ENCODE measurements around the gene CXorf65. TPM values are rescaled to one million over a fixed set of nuclear protein-coding genes. Genes with fewer than 3 reads are reported as not detected.

CXorf65 gene
- total RNA-seq, 2 experiments from 2014 or later = 15.7 to 31.2 TPM

DNA sequence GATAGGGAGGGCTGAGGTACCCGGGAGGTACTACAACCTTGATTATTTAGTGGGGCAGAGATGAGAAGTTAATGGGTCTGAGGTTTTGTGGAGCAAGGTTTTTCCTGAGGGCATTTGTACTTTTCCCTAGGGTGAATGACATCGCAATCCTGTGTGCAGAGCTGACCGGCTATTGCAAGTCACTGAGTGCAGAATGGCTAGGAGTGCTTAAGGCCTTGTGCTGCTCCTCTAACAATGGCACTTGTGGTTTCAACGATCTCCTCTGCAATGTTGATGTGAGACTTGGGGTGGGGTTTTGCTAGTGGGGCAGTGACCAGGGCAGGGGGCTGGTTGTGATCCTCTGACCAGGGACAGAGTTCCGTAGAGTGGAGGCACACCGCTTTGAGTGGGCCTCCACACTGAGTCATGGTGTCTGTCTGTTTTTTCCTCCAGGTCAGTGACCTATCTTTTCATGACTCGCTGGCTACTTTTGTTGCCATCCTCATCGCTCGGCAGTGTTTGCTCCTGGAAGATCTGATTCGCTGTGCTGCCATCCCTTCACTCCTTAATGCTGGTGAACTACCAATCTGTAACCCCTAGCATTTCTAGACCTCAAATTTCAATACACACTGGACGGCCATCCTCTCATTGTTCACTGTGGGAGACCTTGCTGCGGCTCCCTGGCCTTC is 21.8 kb upstream of the CXorf65 start:
- H3K27me3 Mint-ChIP-seq = no peaks in the 10 kb centered on the region
- ATAC-seq = no peak
- intact Hi-C loops (cut with DNase I, micrococcal nuclease) = no loop called here
- CTCF ChIA-PET = interaction anchor here (0.6 to 2.8 kb wide), 7 partner anchors 10 to 364 kb away, joined by 3 to 15 read pairs (median 3); partner anchors contain the start of genes IL2RG and MED12
- H3K4me3 Mint-ChIP-seq = no peak overlapping the region
- no peaks in the 10 kb centered on the region for H3K9me3 Mint-ChIP-seq (ENCODE audit: low read depth)
- DNase-seq = no peak
- peaks cover 14% of the 10 kb centered on the region for H3K4me1 Mint-ChIP-seq
- POLR2A ChIA-PET = no interaction called here
- peaks cover 45% of the 10 kb centered on the region for H3K36me3 Mint-ChIP-seq (ENCODE audit: low read depth)
- peak overlapping the region; percentile 70 for H3K27ac Mint-ChIP-seq

GRCh38 chrX:71118985-71119535 is 12.5 kb upstream of the CXorf65 start:
- Mint-ChIP-seq H3K9me3 (ENCODE audit: low read depth) (no peaks in the 10 kb centered on the region), H3K27me3 (no peaks in the 10 kb centered on the region), H3K4me3 (peak overlapping the region; percentile 79), H3K4me1 (peaks cover 19% of the 10 kb centered on the region), H3K36me3 (ENCODE audit: low read depth) (peaks cover 14% of the 10 kb centered on the region), H3K27ac (peak overlapping the region; percentile 47)
- peak; percentile 20 for DNase-seq
- intact Hi-C loops (cut with DNase I, micrococcal nuclease) = loop anchor here (1.0 to 5.0 kb wide), 7 partner anchors 23 to 828 kb away; partner anchors contain the start of genes SNX12 (in 2 of the 2), KIF4A (in 1 of the 2) and TAF1 (in 1 of the 2)
- CTCF ChIA-PET = interaction anchor here (0.9 to 2.3 kb wide), 5 partner anchors 10 to 21 kb away, joined by 3 to 10 read pairs (median 7); no protein-coding TSS in a partner anchor
- POLR2A ChIA-PET = interaction anchor here (0.7 to 1.7 kb wide), 7 partner anchors 18 to 1062 kb away, joined by 3 to 6 read pairs (median 5); partner anchors contain the start of genes NONO and SNX12
- no peak for ATAC-seq

- no peaks in the 10 kb centered on the region for H3K9me3 Mint-ChIP-seq (ENCODE audit: low read depth)
- ChIA-PET POLR2A (interaction anchor here (0.5 to 1.7 kb wide), 9 partner anchors 15 to 1063 kb away, joined by 3 to 6 read pairs (median 4); partner anchors contain the start of genes NONO and SNX12), CTCF (interaction anchor here (0.6 to 2.3 kb wide), 10 partner anchors 9 to 45 kb away, joined by 3 to 10 read pairs (median 4); no protein-coding TSS in a partner anchor)
- DNase-seq (peak; percentile 91), ATAC-seq (peak; percentile 98)
- intact Hi-C loops (cut with DNase I, micrococcal nuclease) = loop anchor here (1.0 to 5.0 kb wide), 7 partner anchors 22 to 828 kb away; partner anchors contain the start of genes SNX12 (in 2 of the 2), KIF4A (in 1 of the 2) and TAF1 (in 1 of the 2)
- H3K27ac Mint-ChIP-seq = peak within 1 kb of the TSS; percentile 87
- peak within 1 kb of the TSS; percentile 79 for H3K4me3 Mint-ChIP-seq
- H3K36me3 Mint-ChIP-seq (ENCODE audit: low read depth) = peaks cover 12% of the 10 kb centered on the region
- peaks cover 23% of the 10 kb centered on the region for H3K4me1 Mint-ChIP-seq
- H3K27me3 Mint-ChIP-seq = no peaks in the 10 kb centered on the region
These were observed 11.8 kb upstream of the CXorf65 start, which contains the start of gene MED12 for GRCh38 chrX:71118032-71118984. MED12 (plus strand) TSS chrX:71118596; CDS start chrX:71118755, 159 bp downstream.

GRCh38 chrX:71117358-71117757 is 10.8 kb upstream of the CXorf65 start:
- Mint-ChIP-seq H3K36me3 (ENCODE audit: low read depth) (peaks cover 12% of the 10 kb centered on the region), H3K9me3 (ENCODE audit: low read depth) (no peaks in the 10 kb centered on the region), H3K4me1 (peaks cover 31% of the 10 kb centered on the region), H3K4me3 (no peak overlapping the region), H3K27ac (no peak overlapping the region), H3K27me3 (no peaks in the 10 kb centered on the region)
- DNase-seq (no peak), ATAC-seq (no peak)
- intact Hi-C loops (cut with DNase I, micrococcal nuclease) = loop anchor here (5.0 kb wide), 3 partner anchors 50 to 250 kb away; partner anchors contain the start of genes SNX12 (in 1 of the 2) and TAF1 (in 1 of the 2)
- CTCF ChIA-PET = interaction anchor here (0.6 to 2.3 kb wide), 8 partner anchors 11 to 65 kb away, joined by 3 to 10 read pairs (median 6); no protein-coding TSS in a partner anchor
- POLR2A ChIA-PET = no interaction called here

DNA sequence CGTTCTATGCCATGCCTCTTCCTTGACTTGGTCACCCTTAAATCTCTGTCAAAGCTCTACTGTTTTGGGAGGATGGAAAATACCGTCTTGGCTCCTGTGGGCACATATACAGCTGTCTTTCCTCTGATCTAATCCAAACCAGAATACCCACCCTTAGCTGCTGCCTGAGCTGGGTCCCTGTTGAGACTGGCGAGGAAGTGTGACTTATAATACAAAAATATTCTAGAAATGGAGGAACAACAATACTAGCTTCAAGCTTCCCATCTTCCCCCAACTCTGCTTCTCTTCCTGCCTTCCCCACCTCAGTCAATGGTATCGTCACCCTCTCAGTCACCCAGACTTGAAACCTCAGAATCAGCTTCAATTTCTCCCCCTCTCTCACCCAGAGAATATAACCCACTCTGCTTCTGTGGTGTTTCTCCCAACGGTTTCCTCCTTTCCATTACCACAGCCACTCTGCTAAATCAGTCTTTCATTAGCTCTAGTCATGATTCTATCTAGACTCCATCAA is 5.4 kb upstream of the CXorf65 start:
- ChIA-PET POLR2A (interaction anchor here (0.5 to 1.5 kb wide), 6 partner anchors 10 to 979 kb away, joined by 3 to 6 read pairs (median 4); partner anchors contain the start of genes ITGB1BP2 and TAF1), CTCF (interaction anchor here (0.5 to 2.8 kb wide), 6 partner anchors 9 to 668 kb away, joined by 3 to 22 read pairs (median 4); no protein-coding TSS in a partner anchor)
- H3K4me3 Mint-ChIP-seq = peak overlapping the region; percentile 99
- H3K9me3 Mint-ChIP-seq (ENCODE audit: low read depth) = no peaks in the 10 kb centered on the region
- H3K27me3 Mint-ChIP-seq = no peaks in the 10 kb centered on the region
- DNase-seq (peak; percentile 34), ATAC-seq (peak; percentile 45)
- intact Hi-C loops (cut with DNase I, micrococcal nuclease) = loop anchor here (1.0 to 5.0 kb wide), 5 partner anchors 14 to 422 kb away; partner anchors contain the start of genes NONO (in 1 of the 2) and TAF1 (in 1 of the 2)
- peaks cover 44% of the 10 kb centered on the region for H3K36me3 Mint-ChIP-seq (ENCODE audit: low read depth)
- H3K4me1 Mint-ChIP-seq = peaks cover 33% of the 10 kb centered on the region
- peak overlapping the region; percentile 99 for H3K27ac Mint-ChIP-seq

GRCh38 chrX:71111141-71111843 is 4.8 kb upstream of the CXorf65 start, which contains the start of gene IL2RG:
IL2RG (minus strand) TSS chrX:71111577; CDS start chrX:71111539, 38 bp downstream.
- H3K27me3 Mint-ChIP-seq = no peaks in the 10 kb centered on the region
- intact Hi-C loops (cut with DNase I, micrococcal nuclease) = loop anchor here (1.0 to 5.0 kb wide), 5 partner anchors 13 to 423 kb away; partner anchors contain the start of genes NONO (in 1 of the 2) and TAF1 (in 1 of the 2)
- CTCF ChIA-PET = interaction anchor here (0.5 to 2.8 kb wide), 6 partner anchors 8 to 667 kb away, joined by 3 to 22 read pairs (median 4); no protein-coding TSS in a partner anchor
- H3K36me3 Mint-ChIP-seq (ENCODE audit: low read depth) = peaks cover 49% of the 10 kb centered on the region
- H3K4me1 Mint-ChIP-seq = peaks cover 39% of the 10 kb centered on the region
- POLR2A ChIA-PET = interaction anchor here (0.5 to 1.5 kb wide), 6 partner anchors 9 to 979 kb away, joined by 3 to 6 read pairs (median 4); partner anchors contain the start of genes ITGB1BP2 and TAF1
- peak within 1 kb of the TSS; percentile 99 for H3K27ac Mint-ChIP-seq
- peak; percentile 83 for DNase-seq
- peak within 1 kb of the TSS; percentile 99 for H3K4me3 Mint-ChIP-seq
- ATAC-seq = peak; percentile 83
- H3K9me3 Mint-ChIP-seq (ENCODE audit: low read depth) = no peaks in the 10 kb centered on the region

GRCh38 chrX:71109051-71109450 is 2.5 kb upstream of the CXorf65 start:
- ChIA-PET CTCF (no interaction called here), POLR2A (no interaction called here)
- Mint-ChIP-seq H3K27me3 (no peaks in the 10 kb centered on the region), H3K4me3 (peak overlapping the region; percentile 99), H3K27ac (peak overlapping the region; percentile 99), H3K9me3 (ENCODE audit: low read depth) (no peaks in the 10 kb centered on the region), H3K4me1 (peaks cover 56% of the 10 kb centered on the region), H3K36me3 (ENCODE audit: low read depth) (peaks cover 67% of the 10 kb centered on the region)
- ATAC-seq (no peak), DNase-seq (peak; percentile 23)
- intact Hi-C loops (cut with DNase I, micrococcal nuclease) = no loop called here

- POLR2A ChIA-PET = no interaction called here
- CTCF ChIA-PET = no interaction called here
These were observed 1.3 kb upstream of the CXorf65 start for GRCh38 chrX:71107762-71108360.

DNA sequence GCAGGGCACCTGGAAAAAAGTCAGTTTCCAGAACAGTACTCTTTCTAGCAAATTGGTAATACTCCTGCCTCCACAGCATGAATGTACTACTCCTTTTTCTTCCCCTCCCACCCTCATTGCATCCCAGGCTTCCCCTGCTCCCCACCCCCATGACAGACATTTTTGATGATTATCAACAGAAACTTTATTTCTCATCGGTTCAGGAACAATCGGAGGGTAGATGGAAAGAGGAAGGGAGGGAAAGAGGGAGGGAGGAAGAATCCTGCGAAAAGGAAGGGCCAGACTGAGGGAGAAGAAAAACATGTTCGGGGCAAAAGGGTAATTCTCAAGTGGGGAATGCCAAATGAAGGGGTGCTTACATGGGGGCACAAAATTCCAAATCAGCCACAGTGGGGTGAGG is 705 bp upstream of the CXorf65 start:
- intact Hi-C loops (cut with DNase I, micrococcal nuclease) = no loop called here
- H3K9me3 Mint-ChIP-seq (ENCODE audit: low read depth) = no peaks in the 10 kb centered on the region
- ATAC-seq = no peak
- ChIA-PET POLR2A (no interaction called here), CTCF (no interaction called here)
- peak overlapping the region; percentile 99 for H3K27ac Mint-ChIP-seq
- H3K36me3 Mint-ChIP-seq (ENCODE audit: low read depth) = peaks cover 70% of the 10 kb centered on the region
- H3K4me3 Mint-ChIP-seq = peak overlapping the region; percentile 99
- peaks cover 60% of the 10 kb centered on the region for H3K4me1 Mint-ChIP-seq
- DNase-seq = no peak
- H3K27me3 Mint-ChIP-seq = no peaks in the 10 kb centered on the region

More at GRCh38 chrX:71107762-71108360, 1.3 kb upstream of the CXorf65 start:
- peak overlapping the region; percentile 99 for H3K4me3 Mint-ChIP-seq
- peaks cover 70% of the 10 kb centered on the region for H3K36me3 Mint-ChIP-seq (ENCODE audit: low read depth)
- peaks cover 60% of the 10 kb centered on the region for H3K4me1 Mint-ChIP-seq
- DNase-seq = peak; percentile 65
- intact Hi-C loops (cut with DNase I, micrococcal nuclease) = no loop called here
- peak; percentile 11 for ATAC-seq
- H3K27me3 Mint-ChIP-seq = no peaks in the 10 kb centered on the region
- no peaks in the 10 kb centered on the region for H3K9me3 Mint-ChIP-seq (ENCODE audit: low read depth)
- peak overlapping the region; percentile 99 for H3K27ac Mint-ChIP-seq
